Upper lobe of right lung (tissue), 1 donor: Measurements from ENCODE around the gene ALOX5AP. TPM values are rescaled to one million over a fixed set of nuclear protein-coding genes. Genes with fewer than 3 reads are reported as not detected.

ENCODE experiments used
- ATAC-seq: fragments of 200-7000 bp; cut with Tn5 transposase; one replicate; pipeline ENCODE4 v1.9.1; 2020; ENCODE audit warnings: mild to moderate bottlenecking, moderate library complexity
- DNase-seq: peaks from one replicate; pipeline ENCODE4 v3.0.0-alpha.2; 2020
- H3K27ac ChIP-seq: fragments of 200-600 bp; one replicate; pipeline ENCODE4 v1.8.0; 2022
- H3K27me3 ChIP-seq: fragments of 200-600 bp; one replicate; pipeline ENCODE4 v1.8.0; 2022; ENCODE audit warnings: mild to moderate bottlenecking
- H3K36me3 ChIP-seq: fragments of 200-600 bp; one replicate; pipeline ENCODE4 v1.8.0; 2022
- H3K4me1 ChIP-seq: fragments of 200-600 bp; one replicate; pipeline ENCODE4 v1.8.0; 2022
- H3K4me3 ChIP-seq: fragments of 200-600 bp; one replicate; pipeline ENCODE4 v1.8.0; 2022; ENCODE audit warnings: mild to moderate bottlenecking
- H3K9me3 ChIP-seq: fragments of 200-600 bp; one replicate; pipeline ENCODE4 v1.8.0; 2022
- intact Hi-C: fragments of 100-400 bp; cut with DNase I; formaldehyde crosslinking; loops from one replicate; pipeline ENCODE4 v1.11.0; 2022
- total RNA-seq: library from RNA; stranded (reverse); fragmentation: NEBNext Ultra II Directional; extraction: Animal tissue kit (Norgen Biotek cat#: 25700); gene quantifications from one replicate; pipeline ENCODE4 v1.2.1, GENCODE V29; 2021
- TF ChIP-seq, protein P1 (sequence below): fragments of 200-600 bp; IDR thresholded peaks from one replicate; pipeline ENCODE4 v1.8.0; 2022; ENCODE audit warnings: antibody characterized with exemption
- donor health status: DM: no; HTN: yes; CAD: no; lungs with severe emphysema.

Gene ALOX5AP
- total RNA-seq, 1 donor from 2014 or later: 195 TPM

DNA sequence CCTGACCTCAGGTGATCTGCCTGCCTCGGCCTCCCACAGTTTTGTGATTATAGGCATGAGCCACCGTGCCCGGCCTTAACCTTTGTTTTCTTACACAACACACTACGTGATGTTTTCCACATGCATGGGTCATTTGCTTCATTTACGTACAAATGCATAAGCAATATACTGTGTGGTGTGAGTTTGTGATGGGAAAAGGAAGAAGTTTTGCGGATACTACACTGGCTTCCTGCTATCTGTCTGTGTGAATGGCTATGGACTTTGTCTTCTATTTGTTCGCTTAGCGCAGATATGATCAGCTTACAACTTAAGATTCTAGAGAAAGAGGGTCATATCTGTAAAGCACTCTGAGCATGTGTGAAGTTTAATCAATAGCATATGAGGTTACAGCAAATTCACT is 5.5 kb upstream of the ALOX5AP start:
- TF ChIP-seq, protein P1, sequence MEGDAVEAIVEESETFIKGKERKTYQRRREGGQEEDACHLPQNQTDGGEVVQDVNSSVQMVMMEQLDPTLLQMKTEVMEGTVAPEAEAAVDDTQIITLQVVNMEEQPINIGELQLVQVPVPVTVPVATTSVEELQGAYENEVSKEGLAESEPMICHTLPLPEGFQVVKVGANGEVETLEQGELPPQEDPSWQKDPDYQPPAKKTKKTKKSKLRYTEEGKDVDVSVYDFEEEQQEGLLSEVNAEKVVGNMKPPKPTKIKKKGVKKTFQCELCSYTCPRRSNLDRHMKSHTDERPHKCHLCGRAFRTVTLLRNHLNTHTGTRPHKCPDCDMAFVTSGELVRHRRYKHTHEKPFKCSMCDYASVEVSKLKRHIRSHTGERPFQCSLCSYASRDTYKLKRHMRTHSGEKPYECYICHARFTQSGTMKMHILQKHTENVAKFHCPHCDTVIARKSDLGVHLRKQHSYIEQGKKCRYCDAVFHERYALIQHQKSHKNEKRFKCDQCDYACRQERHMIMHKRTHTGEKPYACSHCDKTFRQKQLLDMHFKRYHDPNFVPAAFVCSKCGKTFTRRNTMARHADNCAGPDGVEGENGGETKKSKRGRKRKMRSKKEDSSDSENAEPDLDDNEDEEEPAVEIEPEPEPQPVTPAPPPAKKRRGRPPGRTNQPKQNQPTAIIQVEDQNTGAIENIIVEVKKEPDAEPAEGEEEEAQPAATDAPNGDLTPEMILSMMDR: no peak
- Histone ChIP-seq H3K27ac (no peak overlapping the region), H3K9me3 (no peaks in the 10 kb centered on the region), H3K4me1 (no peaks in the 10 kb centered on the region), H3K27me3 (no peaks in the 10 kb centered on the region), H3K36me3 (no peaks in the 10 kb centered on the region), H3K4me3 (no peak overlapping the region)
- intact Hi-C loops: no loop called here
- ATAC-seq (no peak), DNase-seq (no peak)

DNA sequence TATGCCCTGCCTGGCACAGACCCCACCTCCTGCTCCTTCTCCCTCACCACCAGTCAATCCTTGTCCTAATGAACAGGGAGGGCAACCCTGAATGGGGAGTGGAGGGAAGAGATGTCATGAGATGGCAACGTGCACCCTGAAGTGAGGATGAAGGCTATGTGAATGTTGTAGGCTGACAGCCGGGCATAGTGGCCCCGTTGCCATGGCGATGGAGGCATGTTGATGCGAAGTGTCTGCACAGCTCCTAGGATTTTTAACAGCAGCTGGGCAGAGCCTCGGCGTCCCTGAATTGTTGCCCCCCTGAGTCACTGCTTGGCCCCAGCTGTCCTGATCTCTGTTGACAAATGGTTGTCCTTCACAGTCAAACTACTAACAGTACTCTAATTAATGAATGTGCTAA is 4.8 kb upstream of the ALOX5AP start:
- intact Hi-C loops: no loop called here
- no peaks in the 10 kb centered on the region for H3K36me3 ChIP-seq
- no peaks in the 10 kb centered on the region for H3K9me3 ChIP-seq
- no peak overlapping the region for H3K4me3 ChIP-seq
- TF ChIP-seq, protein P1: no peak
- DNase-seq (no peak), ATAC-seq (no peak)
- H3K4me1 ChIP-seq: no peaks in the 10 kb centered on the region
- no peak overlapping the region for H3K27ac ChIP-seq
- H3K27me3 ChIP-seq: no peaks in the 10 kb centered on the region

DNA sequence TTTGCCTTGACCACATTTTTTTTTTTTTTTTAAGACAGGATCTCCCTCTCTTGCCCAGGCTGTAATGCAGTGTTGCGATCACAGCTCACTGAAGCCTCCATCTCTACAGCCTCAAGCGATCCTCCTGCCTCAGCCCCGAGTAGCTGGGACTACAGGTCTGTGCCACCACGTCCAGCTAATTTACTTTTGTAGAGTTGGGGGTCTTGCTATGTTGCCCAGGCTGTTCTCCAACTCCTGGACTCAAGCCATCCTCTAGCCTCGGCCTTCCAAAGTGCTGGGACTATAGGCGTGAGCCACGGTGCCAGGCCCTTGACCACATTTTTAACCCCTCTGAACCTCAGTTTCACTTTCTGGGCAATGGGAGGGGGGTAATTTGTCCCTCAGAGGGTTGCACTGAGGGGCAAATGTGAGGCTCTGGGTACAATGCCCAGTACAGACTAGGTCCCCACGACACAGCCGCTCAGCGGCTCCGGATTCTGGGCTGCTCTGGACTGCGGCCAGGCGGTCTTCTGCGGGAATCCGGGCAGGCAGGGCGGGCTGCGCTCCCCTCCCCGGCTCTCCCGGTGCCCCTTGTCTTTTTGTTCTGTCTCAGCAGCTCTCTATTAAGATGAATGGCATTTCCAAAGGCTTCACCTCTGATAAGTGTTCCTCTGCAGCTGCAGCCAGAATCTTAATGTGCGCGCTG is 3.8 kb upstream of the ALOX5AP start:
- TF ChIP-seq, protein P1: no peak
- Histone ChIP-seq H3K4me1 (no peaks in the 10 kb centered on the region), H3K9me3 (no peaks in the 10 kb centered on the region), H3K36me3 (no peaks in the 10 kb centered on the region), H3K27me3 (no peaks in the 10 kb centered on the region), H3K27ac (no peak overlapping the region), H3K4me3 (peak overlapping the region; percentile 1)
- no peak for DNase-seq
- no peak for ATAC-seq
- intact Hi-C loops: no loop called here

DNA sequence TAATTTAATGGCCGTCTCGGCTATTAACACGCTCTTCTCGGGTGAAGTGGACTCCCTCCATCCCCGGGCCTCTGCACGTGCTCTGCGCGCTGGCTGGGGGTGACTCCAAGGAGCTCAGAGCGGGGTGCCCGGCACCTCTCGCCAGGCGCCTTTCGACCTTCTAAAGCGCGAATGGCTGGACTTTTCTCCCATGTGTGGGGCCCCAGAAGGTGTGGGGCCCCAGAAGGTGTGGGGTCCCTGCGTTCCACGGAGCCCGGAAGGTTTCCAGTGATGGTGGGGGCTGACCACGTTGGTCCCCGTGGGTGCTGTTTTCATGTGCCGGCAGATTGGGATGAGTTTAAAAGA is 3.3 kb upstream of the ALOX5AP start:
- Histone ChIP-seq H3K27ac (no peak overlapping the region), H3K9me3 (no peaks in the 10 kb centered on the region), H3K4me1 (peaks cover 4% of the 10 kb centered on the region), H3K36me3 (no peaks in the 10 kb centered on the region), H3K27me3 (no peaks in the 10 kb centered on the region), H3K4me3 (no peak overlapping the region)
- no peak for DNase-seq
- TF ChIP-seq, protein P1: no peak
- intact Hi-C loops: no loop called here
- no peak for ATAC-seq

DNA sequence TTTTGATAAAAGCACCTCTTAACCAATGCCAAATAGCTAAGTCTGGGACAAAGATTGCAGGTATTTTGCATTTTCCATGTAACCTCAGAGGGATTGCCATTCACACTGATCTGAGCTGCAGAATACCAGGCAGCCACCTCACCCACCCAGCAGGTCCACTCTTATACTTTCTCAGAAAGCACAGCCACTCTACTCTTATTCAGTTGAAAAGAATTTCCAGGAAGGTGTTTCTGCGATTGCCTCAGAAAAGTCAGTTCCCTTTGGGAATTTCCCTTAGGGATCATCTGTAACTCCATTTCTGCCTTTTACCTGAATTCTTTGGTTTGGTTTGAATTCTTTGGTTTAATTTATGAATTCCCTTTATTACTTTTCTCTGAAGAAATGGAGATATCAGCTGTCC is 904 bp upstream of the ALOX5AP start:
- TF ChIP-seq, protein P1: no peak
- H3K4me1 ChIP-seq: peaks cover 16% of the 10 kb centered on the region
- no peaks in the 10 kb centered on the region for H3K9me3 ChIP-seq
- no peak overlapping the region for H3K4me3 ChIP-seq
- intact Hi-C loops: no loop called here
- no peak overlapping the region for H3K27ac ChIP-seq
- ATAC-seq (no peak), DNase-seq (no peak)
- no peaks in the 10 kb centered on the region for H3K36me3 ChIP-seq
- H3K27me3 ChIP-seq: no peaks in the 10 kb centered on the region

DNA sequence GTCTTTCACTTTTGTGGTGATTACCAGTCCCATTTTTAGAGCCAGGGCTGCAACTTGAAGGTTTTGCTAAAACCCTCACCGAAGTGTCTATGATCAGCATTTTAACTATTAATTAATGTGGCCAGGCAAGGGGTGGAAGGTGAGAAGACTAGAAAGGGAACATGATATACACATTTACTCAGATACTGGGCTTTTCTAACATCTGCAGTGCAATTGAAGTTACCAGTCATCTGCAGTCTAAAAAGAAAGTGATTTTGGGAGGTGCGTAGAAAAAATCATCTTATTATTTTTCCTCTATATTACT is 481 bp downstream of the ALOX5AP start:
- Histone ChIP-seq H3K36me3 (no peaks in the 10 kb centered on the region), H3K27me3 (no peaks in the 10 kb centered on the region), H3K4me1 (peaks cover 16% of the 10 kb centered on the region), H3K27ac (peak overlapping the region; percentile 72), H3K4me3 (peak overlapping the region; percentile 47), H3K9me3 (no peaks in the 10 kb centered on the region)
- TF ChIP-seq, protein P1: no peak
- intact Hi-C loops: no loop called here
- ATAC-seq: no peak
- DNase-seq: no peak
